Activated T-helper 17 cell treated with anti-CD3 and anti-CD28 coated beads, Interleukin-2, amount 50 U/mL, for 72 hours (primary cell): Measurements from ENCODE around the gene OBI1. TPM values are rescaled to one million over a fixed set of nuclear protein-coding genes. Genes with fewer than 3 reads are reported as not detected.
A peak's percentile ranks its signal among the peaks of the same experiment; 100 is the strongest.
"Not testable (repeated sequence)": the region's sequence is repeated elsewhere in the genome, so short reads cannot be mapped to it uniquely, and the experiment has no call there.

Source experiments
- ATAC-seq: fragments of 150-1000 bp; cut with Tn5 transposase; replicated peaks from 2 replicates; pipeline ENCODE4 v1.10.0; 2021; ENCODE audit warnings: mild to moderate bottlenecking, moderate library complexity
- H3K27ac Mint-ChIP-seq: one replicate; pipeline ENCODE4 v1.8.0; 2022; ENCODE audit warnings: mixed read lengths
- H3K27me3 Mint-ChIP-seq: one replicate; pipeline ENCODE4 v1.8.0; 2022; ENCODE audit warnings: mixed read lengths
- H3K36me3 Mint-ChIP-seq: one replicate; pipeline ENCODE4 v1.8.0; 2022; ENCODE audit warnings: low read depth, mild to moderate bottlenecking, mixed read lengths
- H3K4me1 Mint-ChIP-seq: one replicate; pipeline ENCODE4 v1.8.0; 2022; ENCODE audit warnings: mixed read lengths
- H3K4me3 Mint-ChIP-seq: one replicate; pipeline ENCODE4 v1.8.0; 2022; ENCODE audit warnings: mild to moderate bottlenecking, mixed read lengths
- H3K9me3 Mint-ChIP-seq: one replicate; pipeline ENCODE4 v1.8.0; 2022; ENCODE audit warnings: mixed read lengths
- total RNA-seq, 2 donors: library from RNA; stranded (reverse); gene quantifications; one replicate each; pipeline ENCODE4 v1.2.3, GENCODE V29; 2022

OBI1 gene
- total RNA-seq, 2 donors from 2014 or later = 11.2 to 18.5 TPM

DNA sequence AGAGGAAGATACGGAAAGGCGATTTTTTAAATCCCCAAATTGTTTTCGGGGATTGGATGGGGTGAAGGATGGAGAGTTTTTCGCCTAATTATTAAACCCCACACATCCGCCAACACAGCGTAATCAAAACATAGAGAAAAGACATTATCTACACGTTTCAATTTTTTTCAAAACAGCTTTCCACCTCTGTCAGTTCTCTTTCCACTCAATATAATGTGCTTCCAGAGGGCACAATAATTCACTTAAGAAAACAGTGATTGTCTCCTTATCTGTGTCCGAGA lies 435 bp upstream of the OBI1 start:
- peak overlapping the region; percentile 95 for H3K4me3 Mint-ChIP-seq
- H3K27ac Mint-ChIP-seq = peak overlapping the region; percentile 98
- peaks cover 20% of the 10 kb centered on the region for H3K4me1 Mint-ChIP-seq
- H3K9me3 Mint-ChIP-seq = no peaks in the 10 kb centered on the region
- H3K36me3 Mint-ChIP-seq = peaks cover 20% of the 10 kb centered on the region
- peak; percentile 15 for ATAC-seq
- H3K27me3 Mint-ChIP-seq = no peaks in the 10 kb centered on the region

- Mint-ChIP-seq H3K4me1 (peaks cover 23% of the 10 kb centered on the region), H3K9me3 (no peaks in the 10 kb centered on the region), H3K4me3 (peak overlapping the region; percentile 95), H3K27ac (peak overlapping the region; percentile 98), H3K36me3 (peaks cover 20% of the 10 kb centered on the region), H3K27me3 (no peaks in the 10 kb centered on the region)
- peak; percentile 10 for ATAC-seq
These were observed 991 bp downstream of the OBI1 start for GRCh38 chr13:78657699-78658629.

DNA sequence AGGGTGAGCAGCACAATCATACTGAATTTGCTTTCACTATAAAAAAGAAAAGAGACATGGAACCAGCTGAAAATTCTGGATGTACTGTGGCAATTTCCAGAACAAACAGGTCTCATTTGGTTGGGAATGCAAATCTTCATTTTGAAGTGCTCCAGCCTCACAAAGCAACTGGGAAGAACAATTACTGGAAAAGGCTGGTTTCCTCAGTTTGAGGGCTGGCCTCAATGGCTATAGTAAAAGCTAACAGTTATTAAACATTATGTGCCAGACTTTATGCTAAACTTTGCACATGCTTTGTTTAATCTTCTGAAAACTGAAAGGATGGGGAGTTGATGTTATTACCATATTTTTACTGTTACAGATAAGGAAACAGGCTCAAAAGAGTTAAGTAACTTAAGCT lies 3.0 kb downstream of the OBI1 start:
- Mint-ChIP-seq H3K9me3 (no peaks in the 10 kb centered on the region), H3K36me3 (peaks cover 20% of the 10 kb centered on the region), H3K27ac (no peak overlapping the region), H3K4me1 (peaks cover 28% of the 10 kb centered on the region), H3K27me3 (no peaks in the 10 kb centered on the region), H3K4me3 (peak overlapping the region; percentile 5)
- ATAC-seq = no peak

GRCh38 chr13:78655007-78655406 lies 3.9 kb downstream of the OBI1 start:
- no peak overlapping the region for H3K27ac Mint-ChIP-seq
- no peaks in the 10 kb centered on the region for H3K27me3 Mint-ChIP-seq
- no peak overlapping the region for H3K4me3 Mint-ChIP-seq
- H3K4me1 Mint-ChIP-seq = peaks cover 28% of the 10 kb centered on the region
- H3K9me3 Mint-ChIP-seq = no peaks in the 10 kb centered on the region
- H3K36me3 Mint-ChIP-seq = peaks cover 20% of the 10 kb centered on the region
- no peak for ATAC-seq

- peaks cover 23% of the 10 kb centered on the region for H3K4me1 Mint-ChIP-seq
- no peaks in the 10 kb centered on the region for H3K9me3 Mint-ChIP-seq
- H3K27ac Mint-ChIP-seq = no peak overlapping the region
- H3K36me3 Mint-ChIP-seq = peaks cover 15% of the 10 kb centered on the region
- no peak overlapping the region for H3K4me3 Mint-ChIP-seq
- ATAC-seq = no peak
- no peaks in the 10 kb centered on the region for H3K27me3 Mint-ChIP-seq
These were observed 6.3 kb downstream of the OBI1 start for GRCh38 chr13:78652651-78653050.

- peak; percentile 55 for ATAC-seq
- Mint-ChIP-seq H3K27me3 (no peaks in the 10 kb centered on the region), H3K36me3 (peaks cover 9% of the 10 kb centered on the region), H3K4me3 (no peak overlapping the region), H3K4me1 (peaks cover 18% of the 10 kb centered on the region), H3K9me3 (no peaks in the 10 kb centered on the region), H3K27ac (no peak overlapping the region)
These were observed 8.3 kb downstream of the OBI1 start for GRCh38 chr13:78650717-78651083.

GRCh38 chr13:78649997-78650716 lies 8.8 kb downstream of the OBI1 start:
- H3K36me3 Mint-ChIP-seq = peaks cover 10% of the 10 kb centered on the region
- H3K27ac Mint-ChIP-seq = no peak overlapping the region
- no peaks in the 10 kb centered on the region for H3K9me3 Mint-ChIP-seq
- no peaks in the 10 kb centered on the region for H3K27me3 Mint-ChIP-seq
- H3K4me3 Mint-ChIP-seq = no peak overlapping the region
- no peak for ATAC-seq
- H3K4me1 Mint-ChIP-seq = peaks cover 13% of the 10 kb centered on the region

- not testable (repeated sequence) for H3K4me3 Mint-ChIP-seq, H3K9me3 Mint-ChIP-seq, H3K4me1 Mint-ChIP-seq, H3K27me3 Mint-ChIP-seq, ATAC-seq, H3K27ac Mint-ChIP-seq
- H3K36me3 Mint-ChIP-seq = peaks cover 33% of the 10 kb centered on the region
These were observed 11.8 kb downstream of the OBI1 start for GRCh38 chr13:78647109-78647678.

GRCh38 chr13:78638216-78638615 lies 20.7 kb downstream of the OBI1 start:
- Mint-ChIP-seq H3K36me3 (peaks cover 99% of the 10 kb centered on the region), H3K27ac (no peak overlapping the region), H3K4me3 (no peak overlapping the region), H3K4me1 (peaks cover 3% of the 10 kb centered on the region), H3K9me3 (no peaks in the 10 kb centered on the region), H3K27me3 (no peaks in the 10 kb centered on the region)
- peak; percentile 34 for ATAC-seq

DNA sequence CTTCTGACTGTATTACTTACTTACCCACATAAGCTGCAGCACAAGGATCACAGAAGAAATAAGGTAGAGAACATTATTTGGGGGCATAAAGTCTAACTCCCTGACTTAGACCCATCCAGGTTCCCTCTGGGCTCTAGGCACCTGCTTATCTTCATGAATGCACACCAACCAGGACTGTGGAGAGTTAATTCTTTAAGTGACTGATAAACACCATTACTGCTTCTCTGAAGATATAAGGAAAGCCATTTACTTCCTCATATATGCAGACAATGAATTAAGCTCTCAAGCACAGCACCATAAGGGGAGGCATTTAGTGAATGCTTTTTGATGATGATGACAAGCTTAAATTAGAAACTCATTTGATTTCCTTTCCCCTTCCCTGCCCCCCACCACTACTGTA lies 22.5 kb downstream of the OBI1 start:
- ATAC-seq = no peak
- Mint-ChIP-seq H3K27ac (no peak overlapping the region), H3K4me3 (no peak overlapping the region), H3K9me3 (no peaks in the 10 kb centered on the region), H3K4me1 (peaks cover 3% of the 10 kb centered on the region), H3K36me3 (peaks cover 99% of the 10 kb centered on the region), H3K27me3 (no peaks in the 10 kb centered on the region)

DNA sequence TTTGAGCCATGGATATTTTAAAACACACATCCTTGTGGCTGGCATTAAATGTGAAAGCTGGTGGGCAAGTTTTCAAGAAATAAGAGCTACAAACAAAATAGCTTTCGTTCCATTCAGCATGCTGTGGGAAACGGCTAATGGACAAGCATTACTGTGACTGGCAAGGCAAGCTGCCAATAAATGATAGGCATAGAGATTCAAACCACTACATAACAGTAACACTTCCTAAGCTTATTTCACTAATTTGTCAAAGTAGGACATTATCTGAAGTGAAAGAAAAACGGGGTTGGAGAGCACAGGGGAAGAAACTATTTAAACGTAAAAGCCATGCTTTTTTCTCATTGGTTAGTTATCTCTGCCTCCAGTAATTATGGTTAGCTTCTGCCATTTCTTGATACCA lies 26.0 kb downstream of the OBI1 start:
- H3K9me3 Mint-ChIP-seq = no peaks in the 10 kb centered on the region
- H3K27me3 Mint-ChIP-seq = no peaks in the 10 kb centered on the region
- no peak for ATAC-seq
- peaks cover 4% of the 10 kb centered on the region for H3K4me1 Mint-ChIP-seq
- H3K4me3 Mint-ChIP-seq = no peak overlapping the region
- peaks cover 97% of the 10 kb centered on the region for H3K36me3 Mint-ChIP-seq
- no peak overlapping the region for H3K27ac Mint-ChIP-seq

DNA sequence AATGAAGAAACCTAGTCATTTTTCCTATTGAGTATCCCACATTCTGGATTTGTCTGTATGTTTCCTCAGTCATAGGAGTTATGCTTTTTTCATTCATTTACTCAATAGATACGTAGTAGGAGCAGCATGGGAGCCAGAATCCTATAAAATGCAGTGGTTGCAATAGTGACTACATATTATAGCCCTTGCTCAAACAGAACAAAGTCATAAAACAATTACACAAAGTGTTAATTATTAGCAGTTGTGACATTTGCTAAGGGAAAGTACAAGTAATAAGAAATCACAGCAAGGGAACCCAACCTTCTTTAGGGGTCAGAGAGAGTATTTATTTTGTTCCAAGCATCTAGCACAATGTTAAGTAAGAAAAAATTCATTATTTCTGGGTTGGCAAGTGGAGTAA lies 27.9 kb downstream of the OBI1 start:
- Mint-ChIP-seq H3K4me3 (no peak overlapping the region), H3K36me3 (peaks cover 97% of the 10 kb centered on the region), H3K27ac (no peak overlapping the region), H3K4me1 (peaks cover 10% of the 10 kb centered on the region), H3K27me3 (no peaks in the 10 kb centered on the region), H3K9me3 (no peaks in the 10 kb centered on the region)
- no peak for ATAC-seq

DNA sequence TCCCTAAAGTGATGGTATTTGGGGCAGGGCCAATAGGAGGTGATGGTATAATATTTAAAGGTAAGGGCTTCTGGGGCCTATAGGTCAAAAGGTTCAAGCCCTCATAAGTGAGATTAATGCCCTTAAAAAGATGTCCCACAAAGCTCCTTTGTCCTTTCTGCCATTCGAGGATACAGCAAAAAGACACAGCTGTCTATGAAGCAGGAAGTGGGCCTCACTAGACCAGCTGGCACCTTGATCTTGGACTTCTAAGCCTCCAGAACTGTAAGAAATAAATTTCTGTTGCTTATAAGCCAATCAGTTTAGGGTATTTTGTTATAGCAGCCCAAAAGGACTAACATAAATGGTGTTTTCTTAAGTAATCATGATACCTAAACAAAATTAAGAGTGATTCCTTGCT lies 28.4 kb downstream of the OBI1 start:
- Mint-ChIP-seq H3K9me3 (no peaks in the 10 kb centered on the region), H3K36me3 (peaks cover 96% of the 10 kb centered on the region), H3K4me3 (no peak overlapping the region), H3K27ac (no peak overlapping the region), H3K27me3 (no peaks in the 10 kb centered on the region), H3K4me1 (peaks cover 10% of the 10 kb centered on the region)
- ATAC-seq = no peak

GRCh38 chr13:78625384-78625783 lies 33.6 kb downstream of the OBI1 start:
- Mint-ChIP-seq H3K4me1 (peaks cover 10% of the 10 kb centered on the region), H3K27me3 (no peaks in the 10 kb centered on the region), H3K9me3 (no peaks in the 10 kb centered on the region), H3K27ac (peak overlapping the region; percentile 1), H3K36me3 (peaks cover 97% of the 10 kb centered on the region), H3K4me3 (no peak overlapping the region)
- ATAC-seq = no peak

DNA sequence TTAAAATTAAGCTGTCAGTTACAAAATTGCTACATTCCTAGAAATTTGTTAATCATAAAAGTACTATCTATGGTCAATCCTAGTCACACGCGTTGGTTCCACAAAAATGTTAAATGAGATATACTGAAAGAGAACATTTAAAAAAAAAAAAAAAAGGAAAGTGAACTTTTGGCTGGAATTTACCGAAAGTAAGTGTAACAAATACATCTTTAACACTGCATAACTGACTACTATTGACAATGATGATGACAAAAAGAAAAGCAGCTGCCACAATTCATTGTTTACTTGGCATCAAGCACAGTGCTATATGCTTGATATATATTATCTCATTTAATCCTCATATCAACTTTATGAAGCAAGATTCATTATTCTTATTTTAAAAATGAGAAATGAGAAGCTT lies 35.8 kb downstream of the OBI1 start:
- Mint-ChIP-seq H3K36me3 (peaks cover 94% of the 10 kb centered on the region), H3K9me3 (no peaks in the 10 kb centered on the region), H3K4me3 (no peak overlapping the region), H3K27me3 (no peaks in the 10 kb centered on the region), H3K4me1 (peaks cover 6% of the 10 kb centered on the region), H3K27ac (no peak overlapping the region)
- ATAC-seq = no peak
